WTC11 (cell line): ENCODE data around the gene TRIM13. TPM values are rescaled to one million over a fixed set of nuclear protein-coding genes. Genes with fewer than 3 reads are reported as not detected.

ENCODE experiments used
- ATAC-seq: fragments of 200-7000 bp; cut with Tn5 transposase; 2 replicates; pipeline ENCODE4 v1.10.0; 2021; ENCODE audit warnings: mild to moderate bottlenecking, moderate library complexity
- CTCF ChIA-PET: fragments of 300-600 bp; sonication (Branson Sonifier 250); formaldehyde crosslinking; loops from one replicate; lab custom pipeline; 2021; ENCODE audit warnings: antibody characterized with exemption; lab: Charles Lee
- POLR2A ChIA-PET: fragments of 350-600 bp; sonication (Branson Sonifier 250); formaldehyde crosslinking; loops from one replicate; lab custom pipeline; 2021; ENCODE audit warnings: antibody characterized with exemption; lab: Charles Lee
- DNase-seq: peaks from one replicate; pipeline ENCODE4 v3.0.0; 2021; ENCODE audit warnings: low spot score
- H3K27ac Mint-ChIP-seq: 2 replicates; pipeline ENCODE4 v1.8.0; 2021; ENCODE audit warnings: mixed read lengths
- H3K27me3 Mint-ChIP-seq: 2 replicates; pipeline ENCODE4 v1.8.0; 2021; ENCODE audit warnings: low read depth, mild to moderate bottlenecking, moderate library complexity, mixed read lengths
- H3K36me3 Mint-ChIP-seq: 2 replicates; pipeline ENCODE4 v1.8.0; 2021; ENCODE audit warnings: mixed read lengths
- H3K4me1 Mint-ChIP-seq: 2 replicates; pipeline ENCODE4 v1.8.0; 2022; ENCODE audit warnings: mixed read lengths
- H3K4me3 Mint-ChIP-seq: 2 replicates; pipeline ENCODE4 v1.8.0; 2021; ENCODE audit warnings: mild to moderate bottlenecking, moderate library complexity, mixed read lengths
- H3K9me3 Mint-ChIP-seq: 2 replicates; pipeline ENCODE4 v1.8.0; 2021; ENCODE audit warnings: mixed read lengths
- AR ChIP-seq: fragments of 250-450 bp; sonication (Bioruptor Pico); IDR thresholded peaks from 2 replicates; pipeline ENCODE4 v1.9.0; 2021; ENCODE audit warnings: mild to moderate bottlenecking
- ATF3 ChIP-seq: sonication (generic); formaldehyde crosslinking; conservative IDR thresholded peaks from 2 replicates; pipeline ENCODE4 v1.8.1; 2022; ENCODE audit warnings: mild to moderate bottlenecking, missing genetic modification reagents
- CREM ChIP-seq: sonication (generic); formaldehyde crosslinking; IDR thresholded peaks from 2 replicates; pipeline ENCODE4 v1.8.1; 2022; ENCODE audit warnings: mild to moderate bottlenecking, missing genetic modification reagents, moderate library complexity
- HMGXB4 ChIP-seq: sonication (generic); formaldehyde crosslinking; IDR thresholded peaks from 2 replicates; pipeline ENCODE4 v1.8.1; 2023; ENCODE audit warnings: mild to moderate bottlenecking, moderate library complexity, missing genetic modification reagents
- IRF1 ChIP-seq: sonication (generic); formaldehyde crosslinking; IDR thresholded peaks from 2 replicates; pipeline ENCODE4 v1.8.0; 2023; ENCODE audit warnings: missing genetic modification reagents
- IRF2 ChIP-seq: sonication (generic); formaldehyde crosslinking; IDR thresholded peaks from 2 replicates; pipeline ENCODE4 v1.8.0; 2022; ENCODE audit warnings: low read depth, missing genetic modification reagents, borderline replicate concordance
- PRRX2 ChIP-seq: fragments of 250-450 bp; sonication (Bioruptor Pico); IDR thresholded peaks from 2 replicates; pipeline ENCODE4 v1.8.0; 2021; ENCODE audit warnings: mild to moderate bottlenecking
- SMAD3 ChIP-seq: sonication (generic); formaldehyde crosslinking; IDR thresholded peaks from 2 replicates; pipeline ENCODE4 v1.8.0; 2022; ENCODE audit warnings: missing genetic modification reagents, mild to moderate bottlenecking, borderline replicate concordance
- TCF7 ChIP-seq: sonication (generic); formaldehyde crosslinking; IDR thresholded peaks from 2 replicates; pipeline ENCODE4 v1.8.0; 2022; ENCODE audit warnings: mild to moderate bottlenecking, low read depth, missing genetic modification reagents, moderate library complexity
- TEAD4 ChIP-seq: sonication (generic); formaldehyde crosslinking; IDR thresholded peaks from 2 replicates; pipeline ENCODE4 v1.8.0; 2022; ENCODE audit warnings: mild to moderate bottlenecking, missing genetic modification reagents
- TP53 ChIP-seq: sonication (generic); formaldehyde crosslinking; IDR thresholded peaks from 2 replicates; pipeline ENCODE4 v1.8.1; 2023; ENCODE audit warnings: mild to moderate bottlenecking, missing genetic modification reagents
- USF2 ChIP-seq: sonication (generic); formaldehyde crosslinking; IDR thresholded peaks from 2 replicates; pipeline ENCODE4 v1.8.1; 2023; ENCODE audit warnings: mild to moderate bottlenecking, missing genetic modification reagents, moderate library complexity
- ZNF138 ChIP-seq: sonication (generic); formaldehyde crosslinking; conservative IDR thresholded peaks from 2 replicates; pipeline ENCODE4 v1.8.1; 2022; ENCODE audit warnings: mild to moderate bottlenecking, moderate library complexity, missing genetic modification reagents
- ZNF219 ChIP-seq: sonication (generic); formaldehyde crosslinking; IDR thresholded peaks from 2 replicates; pipeline ENCODE4 v1.8.0; 2023; ENCODE audit warnings: missing genetic modification reagents, mild to moderate bottlenecking, borderline replicate concordance
- ZNF281 ChIP-seq: sonication (generic); formaldehyde crosslinking; IDR thresholded peaks from 2 replicates; pipeline ENCODE4 v1.8.0; 2023; ENCODE audit warnings: mild to moderate bottlenecking, missing genetic modification reagents
- ZNF512 ChIP-seq: sonication (generic); formaldehyde crosslinking; IDR thresholded peaks from 2 replicates; pipeline ENCODE4 v1.8.1; 2022; ENCODE audit warnings: missing genetic modification reagents, borderline replicate concordance
- total RNA-seq: library from RNA; stranded (reverse); gene quantifications from 3 replicates; pipeline ENCODE4 v1.2.3, GENCODE V29; 2021

TRIM13 gene
- total RNA-seq, 1 experiment from 2014 or later: 27.5 TPM

GRCh38 chr13:49954674-49955455 lies 42.0 kb upstream of the TRIM13 start:
- ATAC-seq: no peak

More at GRCh38 chr13:49954674-49955455, 42.0 kb upstream of the TRIM13 start:
- no peak for DNase-seq
- Mint-ChIP-seq H3K4me3 (no peak overlapping the region), H3K27me3 (peaks cover 7% of the 10 kb centered on the region; the same call in 1 of the 2 replicates), H3K9me3 (no peaks in the 10 kb centered on the region), H3K36me3 (no peaks in the 10 kb centered on the region), H3K27ac (no peak overlapping the region), H3K4me1 (no peaks in the 10 kb centered on the region)
- CTCF ChIA-PET: interaction anchor here (1.2 kb wide), 1 partner anchor 19 kb away, joined by 5 read pairs; the partner anchor contains the start of gene SPRYD7
- POLR2A ChIA-PET: no interaction called here
- no peak for TF ChIP-seq ZNF512 (CRISPR knock-in tag)
- TF ChIP-seq AR (CRISPR knock-in tag): no peak
- no peak for TF ChIP-seq ATF3 (CRISPR knock-in tag)
- TF ChIP-seq TP53: no peak
- no peak for TF ChIP-seq TCF7 (CRISPR knock-in tag)
- TF ChIP-seq TEAD4 (CRISPR knock-in tag): no peak
- TF ChIP-seq PRRX2 (CRISPR knock-in tag): no peak
- TF ChIP-seq SMAD3 (CRISPR knock-in tag): no peak
- TF ChIP-seq USF2 (CRISPR knock-in tag): no peak
- no peak for TF ChIP-seq ZNF138 (CRISPR knock-in tag)
- TF ChIP-seq IRF1 (CRISPR knock-in tag): no peak
- no peak for TF ChIP-seq ZNF219 (CRISPR knock-in tag)
- TF ChIP-seq HMGXB4 (CRISPR knock-in tag): no peak
- no peak for TF ChIP-seq CREM (CRISPR knock-in tag)
- TF ChIP-seq IRF2 (CRISPR knock-in tag): no peak
- no peak for TF ChIP-seq ZNF281 (CRISPR knock-in tag)
